IPS-20b (cell line): ENCODE data around the gene NUDT16L1.

Experiments
- H3K27ac ChIP-seq: one replicate; pipeline ENCODE4 v1.5.1; 2013; ENCODE audit warnings: low read length
- H3K27me3 ChIP-seq: 2 replicates; pipeline ENCODE4 v1.6.1; 2013; ENCODE audit warnings: mild to moderate bottlenecking, low read length, inconsistent platforms; ENCODE audit not compliant: insufficient read depth
- H3K36me3 ChIP-seq: 2 replicates; pipeline ENCODE4 v1.6.1; 2013; ENCODE audit warnings: low read depth, mild to moderate bottlenecking, inconsistent platforms, low read length, moderate library complexity; ENCODE audit not compliant: insufficient read depth
- H3K4me1 ChIP-seq: 2 replicates; pipeline ENCODE4 v1.6.1; 2013; ENCODE audit warnings: mild to moderate bottlenecking, control low read depth, inconsistent platforms, low read length, moderate library complexity; ENCODE audit not compliant: insufficient read depth
- H3K4me3 ChIP-seq: 2 replicates; pipeline ENCODE4 v1.5.1; 2013; ENCODE audit warnings: mild to moderate bottlenecking, low read length, inconsistent platforms
- H3K9ac ChIP-seq: 2 replicates; pipeline ENCODE4 v1.6.1; 2013; ENCODE audit warnings: low read depth, mild to moderate bottlenecking, inconsistent platforms, low read length, moderate library complexity
- H3K9me3 ChIP-seq: 2 replicates; pipeline ENCODE4 v1.6.1; 2013; ENCODE audit warnings: mild to moderate bottlenecking, low read depth, low read length, inconsistent platforms; ENCODE audit not compliant: insufficient read depth

The NUDT16L1 gene

DNA sequence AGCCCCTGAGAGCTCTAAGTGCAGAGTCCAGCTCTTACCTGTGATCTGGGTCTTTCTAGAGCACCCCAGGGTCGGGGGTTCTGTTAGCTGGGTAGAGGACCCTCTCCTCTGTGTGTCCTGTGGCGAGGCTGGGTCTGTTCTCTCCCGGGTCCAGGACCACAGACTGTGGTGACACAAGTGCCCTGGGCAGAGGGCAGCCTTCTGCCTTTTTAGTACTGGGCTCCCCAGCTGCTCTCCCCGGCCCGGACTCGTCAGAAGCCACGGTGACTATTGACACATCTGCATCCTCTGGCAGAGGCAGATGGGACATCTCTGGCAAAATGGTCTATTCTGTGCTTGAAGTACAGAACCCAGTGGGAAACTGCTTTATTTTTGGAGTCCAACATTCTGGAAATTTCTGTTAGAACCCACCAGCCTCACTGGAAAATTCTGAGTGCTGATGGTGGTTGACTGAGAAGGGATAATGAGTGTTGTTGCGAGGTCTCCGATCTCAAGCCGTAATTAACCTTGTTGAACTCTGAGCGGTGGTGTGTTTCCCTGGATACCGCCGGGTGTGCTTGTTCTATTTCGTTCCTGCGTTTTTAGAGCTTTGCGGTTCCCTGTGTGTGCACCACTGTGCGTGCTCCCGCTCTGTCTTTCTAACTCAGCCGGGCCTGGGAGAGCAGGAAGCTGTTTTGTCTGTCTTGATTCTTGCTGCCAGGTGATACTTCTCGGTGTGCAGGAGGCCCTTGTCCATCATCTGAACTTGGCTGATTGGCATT, 26.0 kb upstream of the NUDT16L1 start:
- no peak overlapping the region for H3K9ac ChIP-seq
- no peak overlapping the region for H3K27ac ChIP-seq
- H3K27me3 ChIP-seq = no peaks in the 10 kb centered on the region
- H3K4me3 ChIP-seq = no peak overlapping the region
- H3K36me3 ChIP-seq = peaks cover 72% of the 10 kb centered on the region
- H3K9me3 ChIP-seq = no peaks in the 10 kb centered on the region
- no peaks in the 10 kb centered on the region for H3K4me1 ChIP-seq

DNA sequence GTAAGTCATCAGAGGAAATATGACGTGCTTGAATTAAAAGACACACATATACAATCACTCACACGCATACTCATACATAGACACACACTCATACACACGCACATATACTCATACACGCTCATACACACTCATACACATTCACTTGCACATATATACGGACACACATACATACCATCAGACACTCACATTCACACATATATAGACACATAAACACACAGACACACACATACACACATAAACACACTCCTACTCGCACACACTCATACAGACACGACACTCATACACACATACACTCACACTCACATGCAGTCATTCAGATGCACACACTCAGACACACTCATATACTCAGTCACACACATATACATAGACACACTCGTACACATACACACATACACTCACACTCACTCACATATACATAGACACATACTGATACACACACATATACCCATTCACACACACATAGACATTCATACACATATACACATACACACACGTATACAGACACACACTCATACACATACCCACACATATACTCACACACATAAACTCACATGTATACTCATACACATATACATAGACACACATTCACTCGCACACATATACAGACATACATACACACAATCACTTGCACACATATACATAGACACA, 24.9 kb upstream of the NUDT16L1 start:
- no peaks in the 10 kb centered on the region for H3K4me1 ChIP-seq
- no peak overlapping the region for H3K27ac ChIP-seq
- no peaks in the 10 kb centered on the region for H3K9me3 ChIP-seq
- no peak overlapping the region for H3K9ac ChIP-seq
- H3K36me3 ChIP-seq = peaks cover 81% of the 10 kb centered on the region
- H3K4me3 ChIP-seq = no peak overlapping the region
- no peaks in the 10 kb centered on the region for H3K27me3 ChIP-seq

DNA sequence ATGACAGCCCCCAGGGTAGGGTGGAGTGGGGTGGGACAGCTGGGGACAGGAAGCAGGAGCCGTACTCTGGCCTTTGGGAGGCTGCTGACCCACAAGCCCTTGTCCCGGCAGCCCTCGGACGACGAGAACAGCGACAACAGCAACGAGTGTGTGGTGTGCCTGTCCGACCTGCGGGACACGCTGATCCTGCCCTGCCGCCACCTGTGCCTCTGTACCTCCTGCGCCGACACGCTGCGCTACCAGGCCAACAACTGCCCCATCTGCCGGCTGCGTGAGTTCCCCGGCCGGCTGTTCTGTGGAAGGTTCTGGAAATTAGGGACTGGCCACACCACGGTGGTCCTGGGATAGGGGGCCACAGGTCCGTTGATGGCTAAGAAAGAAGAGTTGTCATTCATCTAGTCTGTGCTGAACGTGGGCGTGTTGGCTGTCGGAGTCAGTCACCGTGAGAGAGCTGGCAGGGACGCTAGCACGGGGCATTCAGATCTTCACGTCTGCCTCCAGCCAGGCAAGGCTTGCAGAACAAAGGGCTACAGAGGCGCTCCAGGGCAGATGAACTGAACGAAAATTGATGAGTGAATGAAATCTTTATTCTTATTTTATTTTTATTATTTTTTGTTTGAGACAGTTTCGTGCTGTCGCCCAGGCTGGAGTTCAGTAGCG, 19.8 kb upstream of the NUDT16L1 start:
- H3K4me3 ChIP-seq = no peak overlapping the region
- H3K9ac ChIP-seq = no peak overlapping the region
- H3K36me3 ChIP-seq = peaks cover 51% of the 10 kb centered on the region
- H3K4me1 ChIP-seq = no peaks in the 10 kb centered on the region
- no peaks in the 10 kb centered on the region for H3K27me3 ChIP-seq
- no peaks in the 10 kb centered on the region for H3K9me3 ChIP-seq
- H3K27ac ChIP-seq = no peak overlapping the region

DNA sequence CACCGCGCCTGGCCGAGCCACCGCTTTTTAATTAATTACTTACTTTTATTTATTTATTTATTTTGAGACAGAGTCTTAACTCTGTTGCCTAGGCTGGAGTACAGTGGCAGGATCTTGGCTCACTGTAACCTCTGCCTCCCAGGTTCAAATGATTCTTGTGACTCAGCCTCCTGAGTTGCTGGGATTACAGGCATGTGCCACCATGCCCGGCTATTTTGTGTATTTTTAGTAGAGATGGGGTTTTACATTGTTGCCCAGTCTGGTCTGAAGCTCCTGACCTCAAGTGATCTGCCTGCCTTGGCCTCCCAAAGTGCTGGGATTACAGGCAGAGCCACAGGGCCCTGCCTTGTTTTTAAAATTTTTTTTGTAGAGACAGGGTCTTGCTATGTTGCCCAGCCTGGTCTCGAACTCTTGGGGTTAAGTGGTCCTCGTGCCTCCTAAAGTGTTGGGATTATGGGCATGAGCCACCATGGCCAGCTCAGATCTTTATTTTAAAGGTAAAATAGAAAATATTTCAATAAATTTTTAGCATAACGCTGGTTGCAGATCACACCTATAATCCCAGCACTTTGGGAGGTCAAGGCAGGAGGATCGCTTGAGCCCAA, 18.3 kb upstream of the NUDT16L1 start:
- Histone ChIP-seq H3K4me1 (no peaks in the 10 kb centered on the region), H3K9ac (no peak overlapping the region), H3K9me3 (no peaks in the 10 kb centered on the region), H3K27ac (no peak overlapping the region), H3K27me3 (no peaks in the 10 kb centered on the region), H3K4me3 (no peak overlapping the region), H3K36me3 (peaks cover 39% of the 10 kb centered on the region)

DNA sequence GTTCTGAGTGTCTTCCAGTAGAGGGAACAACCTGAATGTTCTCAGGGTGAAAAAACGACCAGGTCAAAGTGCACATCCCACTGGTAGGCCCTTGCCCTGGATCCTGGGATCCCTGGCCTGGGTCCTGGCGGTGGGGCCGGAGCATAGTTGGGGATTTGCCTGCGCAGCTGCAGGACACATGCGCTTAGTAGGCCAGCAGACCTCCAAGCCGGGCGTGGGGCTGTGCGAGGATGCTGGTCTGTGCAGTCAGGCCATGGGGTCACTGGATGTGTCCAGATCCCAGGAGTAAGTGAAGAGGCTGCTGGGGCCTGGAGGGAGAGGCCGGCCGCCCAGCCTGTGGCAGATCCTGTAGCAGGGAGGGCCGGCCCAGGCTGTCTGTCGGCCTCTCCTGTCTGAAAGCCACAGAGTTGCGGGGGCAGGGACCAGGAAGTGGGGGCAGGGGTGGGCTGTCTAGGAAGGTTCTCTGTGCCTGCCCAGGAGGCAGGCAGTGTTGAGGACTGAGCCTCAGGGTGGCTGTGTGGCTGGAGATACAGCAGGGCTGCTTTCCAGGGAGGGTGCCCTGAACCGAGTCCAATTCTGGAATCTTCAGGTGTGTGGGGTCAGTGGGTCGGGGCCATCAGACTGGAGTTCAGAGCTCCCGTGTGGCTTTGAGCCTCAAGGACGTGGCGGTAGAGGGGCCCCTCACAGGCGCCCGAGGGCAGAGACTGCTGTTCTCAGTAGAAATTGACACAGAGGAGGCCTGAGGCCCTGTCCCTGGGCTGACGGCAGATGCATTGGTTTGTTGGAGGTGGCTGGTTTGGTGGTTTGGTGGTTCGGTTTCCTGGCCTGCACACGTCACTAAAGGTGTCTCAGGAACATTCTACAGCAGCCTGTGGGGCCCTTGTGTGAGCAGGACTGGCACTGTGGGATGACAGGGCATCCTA, 17.2 kb upstream of the NUDT16L1 start:
- no peaks in the 10 kb centered on the region for H3K27me3 ChIP-seq
- no peak overlapping the region for H3K4me3 ChIP-seq
- H3K27ac ChIP-seq = no peak overlapping the region
- no peak overlapping the region; the same call in 1 of the 2 replicates for H3K9ac ChIP-seq
- H3K4me1 ChIP-seq = no peaks in the 10 kb centered on the region
- H3K9me3 ChIP-seq = no peaks in the 10 kb centered on the region
- peaks cover 30% of the 10 kb centered on the region for H3K36me3 ChIP-seq

DNA sequence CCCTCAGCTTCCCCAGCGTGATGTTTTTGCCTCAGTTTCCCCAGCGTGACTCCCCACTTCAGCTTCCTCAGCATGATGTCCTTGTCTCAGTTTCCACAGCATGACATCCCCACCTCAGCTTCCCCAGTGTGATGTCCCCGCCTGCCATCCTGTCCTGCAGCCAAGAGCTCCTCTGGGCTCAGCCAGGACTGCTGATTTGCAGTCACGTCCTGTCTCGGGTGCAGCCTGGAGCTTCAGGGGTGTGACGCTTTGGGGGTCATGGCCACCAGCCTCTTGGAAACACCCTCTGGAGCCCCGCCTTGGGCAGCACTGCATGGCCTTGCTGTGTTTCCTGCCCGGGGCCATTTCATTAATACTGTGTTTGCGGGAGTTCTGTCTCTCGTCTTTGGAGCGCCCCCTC, 16.5 kb upstream of the NUDT16L1 start:
- Histone ChIP-seq H3K27ac (no peak overlapping the region), H3K4me3 (no peak overlapping the region), H3K9ac (no peak overlapping the region)

DNA sequence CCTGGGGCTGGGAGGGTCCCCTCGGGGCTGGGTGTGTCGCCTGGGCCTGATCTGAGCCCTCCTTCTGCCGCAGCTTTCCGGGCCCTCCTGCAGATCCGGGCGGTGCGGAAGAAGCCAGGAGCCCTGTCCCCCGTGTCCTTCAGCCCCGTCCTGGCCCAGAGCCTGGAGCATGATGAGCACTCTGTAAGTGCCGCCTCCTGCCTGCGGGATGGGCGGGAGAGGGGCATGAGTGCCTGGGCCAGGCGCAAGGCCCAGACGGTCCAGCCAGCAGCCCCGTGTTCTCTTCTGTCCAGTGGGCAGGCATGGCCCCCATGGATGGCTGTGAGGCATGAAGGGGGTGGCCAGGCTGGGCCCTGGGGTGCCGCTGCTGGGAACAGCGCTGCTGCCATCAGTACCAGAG, 16.0 kb upstream of the NUDT16L1 start:
- no peaks in the 10 kb centered on the region for H3K4me1 ChIP-seq
- peaks cover 22% of the 10 kb centered on the region for H3K36me3 ChIP-seq
- no peaks in the 10 kb centered on the region for H3K9me3 ChIP-seq
- no peak overlapping the region for H3K4me3 ChIP-seq
- H3K27ac ChIP-seq = no peak overlapping the region
- no peak overlapping the region for H3K9ac ChIP-seq
- no peaks in the 10 kb centered on the region for H3K27me3 ChIP-seq

More for the DNA sequence above, 16.5 kb upstream of the NUDT16L1 start:
- Histone ChIP-seq H3K9me3 (no peaks in the 10 kb centered on the region), H3K36me3 (peaks cover 25% of the 10 kb centered on the region), H3K4me1 (no peaks in the 10 kb centered on the region), H3K27me3 (no peaks in the 10 kb centered on the region)

DNA sequence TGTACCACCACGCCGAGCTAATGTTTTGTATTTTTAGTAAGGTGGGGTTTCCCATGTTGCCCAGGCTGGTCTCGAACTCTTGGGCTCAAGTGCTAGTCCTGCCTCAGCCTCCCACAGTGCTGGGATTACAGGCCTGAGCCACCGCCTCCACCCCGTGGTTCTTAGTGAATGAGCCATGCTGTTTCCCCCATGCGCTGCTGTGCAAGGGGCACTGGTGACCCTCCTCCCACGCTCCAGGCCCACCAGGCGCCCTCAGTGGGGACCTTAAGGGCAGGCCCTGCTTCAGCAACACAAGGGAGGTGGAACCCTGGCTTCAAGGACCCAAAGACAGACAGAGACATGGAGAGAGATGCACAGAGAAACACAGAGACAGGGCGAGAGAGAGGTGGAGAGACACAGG, 15.4 kb upstream of the NUDT16L1 start:
- Histone ChIP-seq H3K36me3 (peaks cover 18% of the 10 kb centered on the region; the same call in 1 of the 2 replicates), H3K9ac (no peak overlapping the region), H3K4me1 (no peaks in the 10 kb centered on the region), H3K27ac (no peak overlapping the region), H3K9me3 (no peaks in the 10 kb centered on the region), H3K4me3 (no peak overlapping the region), H3K27me3 (no peaks in the 10 kb centered on the region)

DNA sequence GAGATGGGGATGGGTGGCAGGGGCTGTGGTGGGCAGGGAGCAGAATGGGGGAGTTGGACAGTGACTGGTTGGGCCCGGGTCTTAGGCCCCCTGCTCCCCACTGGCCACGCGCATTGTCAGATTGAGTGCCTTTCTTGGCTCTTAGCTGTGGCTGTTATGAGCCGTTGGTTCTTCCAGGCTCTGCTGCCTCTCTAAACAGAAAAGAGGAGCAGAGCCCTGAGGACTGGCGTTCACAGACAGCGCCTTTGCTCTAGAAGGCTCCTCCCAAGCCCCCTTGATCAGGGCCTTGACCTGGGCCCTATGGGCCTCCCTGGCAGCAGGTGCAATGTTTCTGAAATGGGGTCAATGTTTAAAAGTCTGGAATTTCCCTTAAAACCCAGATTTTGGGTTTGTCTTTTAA, 14.8 kb upstream of the NUDT16L1 start:
- H3K4me1 ChIP-seq = no peaks in the 10 kb centered on the region
- H3K36me3 ChIP-seq = peaks cover 19% of the 10 kb centered on the region; the same call in 1 of the 2 replicates
- no peak overlapping the region for H3K4me3 ChIP-seq

DNA sequence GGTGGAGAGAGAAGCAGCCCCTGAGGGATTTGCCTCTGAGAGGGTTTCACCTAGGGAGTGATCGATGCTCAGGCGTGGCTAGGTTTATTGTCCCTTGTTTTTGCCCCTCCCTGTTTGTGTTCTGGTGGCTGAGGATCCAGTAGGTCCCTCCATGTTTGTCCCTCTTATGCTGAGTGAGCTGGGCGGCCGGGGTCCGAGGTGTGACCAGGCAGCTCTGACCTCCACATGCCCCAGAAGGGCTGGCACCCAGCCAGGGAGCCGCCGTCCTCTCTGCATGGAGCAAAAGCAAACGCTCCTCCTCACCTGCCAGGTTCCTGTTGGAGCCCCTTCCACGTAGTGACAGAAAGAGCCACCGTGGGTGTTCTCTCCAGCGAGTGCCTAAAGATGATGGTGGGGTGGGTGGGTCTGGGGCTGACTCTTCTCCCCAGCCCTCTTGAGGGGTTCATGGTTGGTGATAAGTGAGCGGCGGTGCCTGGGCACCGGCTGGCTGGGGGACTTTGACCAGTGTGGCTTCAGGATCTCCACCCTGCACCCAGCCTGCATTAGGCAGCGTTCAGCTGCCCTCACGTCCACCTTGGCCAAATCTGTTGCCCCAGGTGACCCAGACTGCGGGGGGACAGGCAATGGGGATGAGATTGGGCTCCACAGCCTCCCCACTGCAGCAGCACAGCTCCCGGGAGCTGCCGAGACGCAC, 14.1 kb upstream of the NUDT16L1 start:
- Histone ChIP-seq H3K36me3 (peaks cover 25% of the 10 kb centered on the region; the same call in 1 of the 2 replicates), H3K27ac (no peak overlapping the region), H3K9me3 (no peaks in the 10 kb centered on the region), H3K27me3 (no peaks in the 10 kb centered on the region), H3K4me3 (no peak overlapping the region), H3K9ac (no peak overlapping the region), H3K4me1 (no peaks in the 10 kb centered on the region)

More for the DNA sequence above, 14.8 kb upstream of the NUDT16L1 start:
- Histone ChIP-seq H3K9me3 (no peaks in the 10 kb centered on the region), H3K27me3 (no peaks in the 10 kb centered on the region), H3K27ac (no peak overlapping the region), H3K9ac (no peak overlapping the region)
